ENCODE measurements around the gene EYS. TPM values are rescaled to one million over a fixed set of nuclear protein-coding genes. Genes with fewer than 3 reads are reported as not detected.

The EYS gene
- total RNA-seq, 1 experiment from 2014 or later: not detected

DNA sequence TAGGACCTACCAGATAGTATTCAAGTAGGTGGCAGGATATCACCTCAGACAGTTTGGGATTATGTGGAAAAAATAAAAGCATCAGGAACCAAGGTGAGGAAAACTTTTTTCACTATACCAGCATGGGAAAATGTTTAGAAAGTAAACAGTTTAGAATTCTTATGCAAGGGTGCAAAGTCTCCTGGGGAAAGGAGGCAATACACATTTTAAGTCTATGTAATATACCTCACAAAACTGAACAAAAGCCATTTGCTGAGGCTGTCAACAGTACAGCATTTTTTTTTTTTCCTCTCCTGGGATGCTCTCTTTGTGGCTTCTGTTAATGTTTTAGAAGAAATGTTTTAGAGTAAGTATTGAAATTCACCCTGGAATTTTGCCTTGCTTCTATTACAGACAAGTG, 1997.9 kb downstream of the EYS start:
- CTCF ChIA-PET: no interaction called here

DNA sequence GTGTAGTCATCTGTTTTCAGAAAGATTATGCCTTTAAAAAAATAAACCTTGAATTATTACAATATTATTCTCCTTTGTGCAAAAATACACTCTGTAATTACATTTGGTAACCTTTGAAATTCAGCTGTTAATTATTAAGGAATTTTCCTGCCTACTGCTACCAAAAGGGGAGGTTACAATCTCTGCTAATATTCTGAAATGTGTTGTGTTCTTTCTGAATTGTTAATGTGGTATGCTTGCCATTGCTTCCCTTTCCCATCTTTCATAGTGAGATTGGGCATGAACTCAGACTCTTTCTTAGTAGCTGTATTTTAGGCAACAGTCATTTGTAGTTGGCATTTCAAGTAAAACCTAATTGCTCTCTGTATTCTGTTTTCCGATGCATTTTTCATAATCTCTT, 1998.4 kb downstream of the EYS start:
- H3K27me3 ChIP-seq (ENCODE audit: insufficient read depth, low read length): no peaks in the 10 kb centered on the region
- H3K9me2 ChIP-seq (ENCODE audit: insufficient read depth): no peaks in the 10 kb centered on the region
- H2AFZ ChIP-seq (ENCODE audit: low read depth, low read length, poor library complexity, severe bottlenecking): no peak overlapping the region
- BruUV-seq (replicated peaks): no TSS peak
- DNase-seq (ENCODE audit: low read depth, low spot score) (no peak), ATAC-seq (no peak)
- intact Hi-C loops (cut with micrococcal nuclease): no loop called here
- TF ChIP-seq YY1 (IDR thresholded peaks at IDR 0.05; ENCODE audit: extremely low read depth, insufficient replicate concordance, low read depth, low read length) (no peak), EGR1 (IDR thresholded peaks at IDR 0.05; ENCODE audit: low read depth) (no peak), JUND (IDR thresholded peaks at IDR 0.05) (no peak), SP1 (IDR thresholded peaks at IDR 0.05; ENCODE audit: low read depth) (no peak), ZNF274 (IDR thresholded peaks at IDR 0.05; ENCODE audit: low read depth, low read length) (no peak), SIN3A (IDR thresholded peaks at IDR 0.05; ENCODE audit: low read depth) (no peak), SRF (IDR thresholded peaks at IDR 0.05; ENCODE audit: low read depth) (no peak), POLR2AphosphoS5 (IDR thresholded peaks at IDR 0.05; ENCODE audit: low read depth, low read length) (no peak)
- TF ChIP-seq, protein P1, sequence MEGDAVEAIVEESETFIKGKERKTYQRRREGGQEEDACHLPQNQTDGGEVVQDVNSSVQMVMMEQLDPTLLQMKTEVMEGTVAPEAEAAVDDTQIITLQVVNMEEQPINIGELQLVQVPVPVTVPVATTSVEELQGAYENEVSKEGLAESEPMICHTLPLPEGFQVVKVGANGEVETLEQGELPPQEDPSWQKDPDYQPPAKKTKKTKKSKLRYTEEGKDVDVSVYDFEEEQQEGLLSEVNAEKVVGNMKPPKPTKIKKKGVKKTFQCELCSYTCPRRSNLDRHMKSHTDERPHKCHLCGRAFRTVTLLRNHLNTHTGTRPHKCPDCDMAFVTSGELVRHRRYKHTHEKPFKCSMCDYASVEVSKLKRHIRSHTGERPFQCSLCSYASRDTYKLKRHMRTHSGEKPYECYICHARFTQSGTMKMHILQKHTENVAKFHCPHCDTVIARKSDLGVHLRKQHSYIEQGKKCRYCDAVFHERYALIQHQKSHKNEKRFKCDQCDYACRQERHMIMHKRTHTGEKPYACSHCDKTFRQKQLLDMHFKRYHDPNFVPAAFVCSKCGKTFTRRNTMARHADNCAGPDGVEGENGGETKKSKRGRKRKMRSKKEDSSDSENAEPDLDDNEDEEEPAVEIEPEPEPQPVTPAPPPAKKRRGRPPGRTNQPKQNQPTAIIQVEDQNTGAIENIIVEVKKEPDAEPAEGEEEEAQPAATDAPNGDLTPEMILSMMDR (IDR thresholded peaks at IDR 0.05 in 2 of 3, conservative IDR thresholded peaks at IDR 0.05 in 1 of 3; ENCODE audit: borderline replicate concordance in 1 of 3, insufficient read depth in 1 of 3, low read depth in 2 of 3, low read length in 2 of 3): no peak
- TF ChIP-seq, protein P2, sequence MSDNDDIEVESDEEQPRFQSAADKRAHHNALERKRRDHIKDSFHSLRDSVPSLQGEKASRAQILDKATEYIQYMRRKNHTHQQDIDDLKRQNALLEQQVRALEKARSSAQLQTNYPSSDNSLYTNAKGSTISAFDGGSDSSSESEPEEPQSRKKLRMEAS (IDR thresholded peaks at IDR 0.05): no peak
- no peaks in the 10 kb centered on the region for H3K4me1 ChIP-seq (ENCODE audit: control insufficient read depth in 1 of 2, insufficient read depth in 2 of 2, low read length in 2 of 2)
- ChIA-PET POLR2A (no interaction called here), CTCF (no interaction called here), RAD21 (ENCODE audit: low non-redundant PET in 1 of 2, low total read pairs in 2 of 2, uncharacterized antibody in 2 of 2, unreplicated experiment in 2 of 2) (no interaction called here)
- H3K4me3 ChIP-seq (replicated peaks in 1 of 2; ENCODE audit: low read depth in 1 of 2, low read length in 2 of 2): no peak overlapping the region
- H4K20me1 ChIP-seq (ENCODE audit: insufficient read depth): no peaks in the 10 kb centered on the region
- H3K36me3 ChIP-seq (ENCODE audit: control insufficient read depth in 1 of 2, insufficient read depth in 2 of 2, low read length in 2 of 2): peaks cover 33 to 46% of the 10 kb centered on the region in 2 experiments
- no peaks in the 10 kb centered on the region for H3K79me2 ChIP-seq (ENCODE audit: insufficient read depth, low read length)
- H3K27ac ChIP-seq (ENCODE audit: low read depth, low read length): no peak overlapping the region
- no peak overlapping the region for H3K9ac ChIP-seq (ENCODE audit: low read length)
- H3K4me2 ChIP-seq (ENCODE audit: low read length): no peak overlapping the region
- no peaks in the 10 kb centered on the region for H3K9me3 ChIP-seq (ENCODE audit: control insufficient read depth in 1 of 2, insufficient read depth in 1 of 2, low read depth in 1 of 2, low read length in 2 of 2)

More for the DNA sequence above, 1997.9 kb downstream of the EYS start:
- H3K27me3 ChIP-seq (ENCODE audit: insufficient read depth, low read length): no peaks in the 10 kb centered on the region
- no peak overlapping the region for H3K4me2 ChIP-seq (ENCODE audit: low read length)
- no peaks in the 10 kb centered on the region for H4K20me1 ChIP-seq (ENCODE audit: insufficient read depth)
- ChIA-PET RAD21 (ENCODE audit: low non-redundant PET in 1 of 2, low total read pairs in 2 of 2, uncharacterized antibody in 2 of 2, unreplicated experiment in 2 of 2) (no interaction called here), POLR2A (no interaction called here)
- H3K4me1 ChIP-seq (ENCODE audit: control insufficient read depth in 1 of 2, insufficient read depth in 2 of 2, low read length in 2 of 2): no peaks in the 10 kb centered on the region
- H3K9me3 ChIP-seq (ENCODE audit: control insufficient read depth in 1 of 2, insufficient read depth in 1 of 2, low read depth in 1 of 2, low read length in 2 of 2): no peaks in the 10 kb centered on the region
- H3K27ac ChIP-seq (ENCODE audit: low read depth, low read length): no peak overlapping the region
- BruUV-seq (replicated peaks): no TSS peak
- no peaks in the 10 kb centered on the region for H3K79me2 ChIP-seq (ENCODE audit: insufficient read depth, low read length)
- H3K9ac ChIP-seq (ENCODE audit: low read length): no peak overlapping the region
- H3K9me2 ChIP-seq (ENCODE audit: insufficient read depth): no peaks in the 10 kb centered on the region
- TF ChIP-seq EZH2phosphoT487 (IDR thresholded peaks at IDR 0.05; ENCODE audit: borderline replicate concordance) (no peak), SRF (IDR thresholded peaks at IDR 0.05; ENCODE audit: low read depth) (no peak), YY1 (IDR thresholded peaks at IDR 0.05; ENCODE audit: extremely low read depth, insufficient replicate concordance, low read depth, low read length) (no peak), CEBPB (IDR thresholded peaks at IDR 0.05; ENCODE audit: low read depth) (no peak), TCF7L2 (IDR thresholded peaks at IDR 0.05; ENCODE audit: borderline replicate concordance, extremely low read depth, insufficient read depth, insufficient read length) (no peak), ZFX (IDR thresholded peaks at IDR 0.05) (no peak), SP1 (IDR thresholded peaks at IDR 0.05; ENCODE audit: low read depth) (no peak), POLR2A (IDR thresholded peaks at IDR 0.05; ENCODE audit: borderline replicate concordance, extremely low read depth, insufficient read depth, insufficient read length) (no peak), ZNF274 (IDR thresholded peaks at IDR 0.05; ENCODE audit: low read depth, low read length) (no peak), ELF1 (IDR thresholded peaks at IDR 0.05; ENCODE audit: borderline replicate concordance, low read depth) (no peak), RAD21 (IDR thresholded peaks at IDR 0.05; ENCODE audit: low read depth) (no peak), SIN3A (IDR thresholded peaks at IDR 0.05; ENCODE audit: low read depth) (no peak), EZH2 (IDR thresholded peaks at IDR 0.05) (no peak), POLR2AphosphoS5 (IDR thresholded peaks at IDR 0.05; ENCODE audit: low read depth, low read length) (no peak), FOSL1 (IDR thresholded peaks at IDR 0.05; ENCODE audit: low read depth) (no peak)
- TF ChIP-seq, protein P3, sequence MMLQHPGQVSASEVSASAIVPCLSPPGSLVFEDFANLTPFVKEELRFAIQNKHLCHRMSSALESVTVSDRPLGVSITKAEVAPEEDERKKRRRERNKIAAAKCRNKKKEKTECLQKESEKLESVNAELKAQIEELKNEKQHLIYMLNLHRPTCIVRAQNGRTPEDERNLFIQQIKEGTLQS (IDR thresholded peaks at IDR 0.05): no peak
- TF ChIP-seq, protein P2 (IDR thresholded peaks at IDR 0.05): no peak
- intact Hi-C loops (cut with micrococcal nuclease): no loop called here
- H3K4me3 ChIP-seq (replicated peaks in 1 of 2; ENCODE audit: low read depth in 1 of 2, low read length in 2 of 2): no peak overlapping the region
- ATAC-seq (no peak), DNase-seq (ENCODE audit: low read depth, low spot score) (no peak)
- H2AFZ ChIP-seq (ENCODE audit: low read depth, low read length, poor library complexity, severe bottlenecking): no peak overlapping the region
- peaks cover 33 to 43% of the 10 kb centered on the region in 2 experiments for H3K36me3 ChIP-seq (ENCODE audit: control insufficient read depth in 1 of 2, insufficient read depth in 2 of 2, low read length in 2 of 2)
